DND-41 (cell line): ENCODE results near the gene FBXW12.

Experiments used
- EZH2 ChIP-seq: IDR thresholded peaks from 3 replicates; pipeline ENCODE4 v1.6.1; 2012; ENCODE audit warnings: borderline replicate concordance, low read depth, mild to moderate bottlenecking, moderate library complexity, low read length, inconsistent platforms; ENCODE audit not compliant: severe bottlenecking
- TF ChIP-seq, protein P1 (sequence below): IDR thresholded peaks from 2 replicates; pipeline ENCODE4 v1.5.1; 2012; ENCODE audit warnings: borderline replicate concordance, low read length, moderate library complexity, mild to moderate bottlenecking; ENCODE audit not compliant: poor library complexity, severe bottlenecking; ENCODE audit errors: extremely low read depth

DNA sequence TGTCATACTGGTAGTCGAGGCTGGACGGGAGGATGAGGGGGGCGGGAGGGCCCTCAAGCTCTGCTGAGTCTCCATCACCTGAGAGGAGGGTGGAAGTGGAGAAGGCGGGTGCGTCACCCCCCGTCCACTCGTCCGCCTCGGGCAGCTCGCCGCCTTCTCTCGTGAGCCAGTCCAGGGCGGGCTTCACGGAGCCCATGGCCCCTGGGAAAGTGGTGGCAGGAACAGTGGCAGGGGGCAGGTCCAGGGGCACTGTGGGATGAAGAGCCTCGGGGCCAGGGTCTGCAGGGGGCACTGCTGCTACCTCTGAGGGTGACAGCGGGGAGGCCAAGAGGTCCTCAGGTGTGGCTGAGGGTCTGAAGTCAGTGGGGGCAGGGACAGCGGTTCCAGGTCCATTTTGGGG is 47.6 kb downstream of the FBXW12 start:
- TF ChIP-seq, protein P1, sequence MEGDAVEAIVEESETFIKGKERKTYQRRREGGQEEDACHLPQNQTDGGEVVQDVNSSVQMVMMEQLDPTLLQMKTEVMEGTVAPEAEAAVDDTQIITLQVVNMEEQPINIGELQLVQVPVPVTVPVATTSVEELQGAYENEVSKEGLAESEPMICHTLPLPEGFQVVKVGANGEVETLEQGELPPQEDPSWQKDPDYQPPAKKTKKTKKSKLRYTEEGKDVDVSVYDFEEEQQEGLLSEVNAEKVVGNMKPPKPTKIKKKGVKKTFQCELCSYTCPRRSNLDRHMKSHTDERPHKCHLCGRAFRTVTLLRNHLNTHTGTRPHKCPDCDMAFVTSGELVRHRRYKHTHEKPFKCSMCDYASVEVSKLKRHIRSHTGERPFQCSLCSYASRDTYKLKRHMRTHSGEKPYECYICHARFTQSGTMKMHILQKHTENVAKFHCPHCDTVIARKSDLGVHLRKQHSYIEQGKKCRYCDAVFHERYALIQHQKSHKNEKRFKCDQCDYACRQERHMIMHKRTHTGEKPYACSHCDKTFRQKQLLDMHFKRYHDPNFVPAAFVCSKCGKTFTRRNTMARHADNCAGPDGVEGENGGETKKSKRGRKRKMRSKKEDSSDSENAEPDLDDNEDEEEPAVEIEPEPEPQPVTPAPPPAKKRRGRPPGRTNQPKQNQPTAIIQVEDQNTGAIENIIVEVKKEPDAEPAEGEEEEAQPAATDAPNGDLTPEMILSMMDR, result no peak
- TF ChIP-seq EZH2, result no peak
